ENCODE results near the gene ORMDL2.
A peak's percentile ranks its signal among the peaks of the same experiment; 100 is the strongest.
"Not testable (repeated sequence)": the region's sequence is repeated elsewhere in the genome, so short reads cannot be mapped to it uniquely, and the experiment has no call there.

The ORMDL2 gene

GRCh38 chr12:55816881-55817344 is 928 bp upstream of the ORMDL2 start:
- TF ChIP-seq POLR2A (IDR thresholded peaks at IDR 0.05; ENCODE audit: low read depth, low read length), result no peak
- FAIRE-seq (no peak), DNase-seq (ENCODE audit: insufficient read length, low spot score) (no peak)

DNA sequence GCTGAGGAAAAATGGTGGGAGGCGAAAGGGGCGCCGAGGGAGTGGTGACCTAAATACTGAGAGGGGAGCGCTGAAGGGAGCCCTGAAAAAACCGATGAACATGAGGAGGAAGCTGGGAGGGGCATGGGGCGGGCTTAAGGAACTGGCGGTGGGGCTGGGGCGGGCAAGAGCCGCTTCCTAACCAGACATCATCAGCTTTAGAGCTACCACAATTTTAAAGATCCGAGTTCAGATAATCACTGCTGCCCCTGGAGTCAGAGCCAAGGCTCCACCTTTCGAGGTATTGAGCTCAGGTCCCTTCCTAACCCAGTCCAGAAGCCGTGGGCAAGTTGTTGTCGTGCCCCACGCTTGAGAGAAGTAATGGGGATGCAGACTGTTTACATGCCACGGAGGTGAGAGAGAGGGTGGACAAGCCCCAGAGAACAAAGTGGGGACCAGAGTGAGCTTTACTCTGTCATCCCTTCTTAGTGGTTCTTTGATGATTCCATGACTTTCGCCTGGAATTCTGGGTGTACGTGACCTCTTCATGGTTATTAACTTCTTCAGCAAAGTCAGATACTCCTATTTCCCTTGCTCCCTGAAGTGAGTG is 393 bp downstream of the ORMDL2 start:
- FAIRE-seq, result no peak
- peak; percentile 40 for DNase-seq (ENCODE audit: insufficient read length, low spot score)
- TF ChIP-seq POLR2A (IDR thresholded peaks at IDR 0.05; ENCODE audit: low read depth, low read length), result no peak

- no peak for DNase-seq (ENCODE audit: insufficient read length, low spot score)
- no peak for FAIRE-seq
- TF ChIP-seq POLR2A (IDR thresholded peaks at IDR 0.05; ENCODE audit: low read depth, low read length), result no peak
These were observed 1.0 kb downstream of the ORMDL2 start for GRCh38 chr12:55818886-55819285.

GRCh38 chr12:55820679-55821078 is 2.8 kb downstream of the ORMDL2 start:
- DNase-seq (ENCODE audit: insufficient read length, low spot score), result no peak
- FAIRE-seq, result no peak
- TF ChIP-seq POLR2A (IDR thresholded peaks at IDR 0.05; ENCODE audit: low read depth, low read length), result no peak

GRCh38 chr12:55822228-55822627 is 4.4 kb downstream of the ORMDL2 start:
- FAIRE-seq (no peak), DNase-seq (ENCODE audit: insufficient read length, low spot score) (no peak)
- no peak for TF ChIP-seq POLR2A (IDR thresholded peaks at IDR 0.05; ENCODE audit: low read depth, low read length)

DNA sequence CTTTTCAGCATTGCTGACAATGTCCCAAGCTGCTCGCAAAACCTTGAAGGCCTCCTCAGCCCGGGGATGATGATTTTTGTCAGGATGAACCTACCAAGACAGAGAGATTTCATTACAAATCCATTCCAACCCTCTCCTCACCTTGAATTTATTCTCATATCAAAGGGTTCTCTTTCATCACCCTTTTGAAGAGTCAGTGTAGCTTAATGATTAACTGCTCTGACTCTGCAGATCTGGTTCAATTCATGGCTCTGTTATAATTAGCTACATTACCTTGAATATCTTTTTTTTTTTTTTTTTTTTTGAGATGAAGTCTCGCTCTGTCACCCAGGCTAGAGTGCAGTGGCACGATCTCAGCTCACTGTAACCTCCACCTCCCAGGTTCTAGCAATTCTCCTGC is 5.6 kb downstream of the ORMDL2 start:
- DNase-seq (ENCODE audit: insufficient read length, low spot score) (no peak), FAIRE-seq (no peak)
- TF ChIP-seq POLR2A (IDR thresholded peaks at IDR 0.05; ENCODE audit: low read depth, low read length), result no peak

- FAIRE-seq (no peak), DNase-seq (ENCODE audit: insufficient read length, low spot score) (no peak)
- no peak for TF ChIP-seq POLR2A (IDR thresholded peaks at IDR 0.05; ENCODE audit: low read depth, low read length)
These were observed 6.9 kb downstream of the ORMDL2 start for GRCh38 chr12:55824726-55825125.

DNA sequence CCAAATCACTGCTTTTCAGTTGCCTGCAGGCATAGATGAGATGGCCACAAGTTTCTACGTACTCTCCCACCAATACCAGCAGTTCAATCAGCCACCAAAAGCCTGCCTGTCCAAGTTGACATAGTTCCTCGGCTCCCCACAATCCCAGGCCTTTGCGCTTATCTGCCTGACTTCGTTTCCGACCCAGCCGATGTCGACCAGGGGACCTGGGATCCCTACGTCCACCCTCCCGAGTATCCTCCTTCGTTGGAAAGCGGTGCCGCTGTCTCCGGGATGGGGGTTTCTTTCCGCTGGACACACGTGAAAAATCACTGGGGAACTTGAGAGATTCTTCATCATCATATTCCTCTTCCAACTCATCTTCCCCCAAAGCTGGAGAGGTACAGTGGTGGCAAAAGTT is 10.0 kb downstream of the ORMDL2 start:
- no peak for FAIRE-seq
- no peak for DNase-seq (ENCODE audit: insufficient read length, low spot score)
- TF ChIP-seq POLR2A (IDR thresholded peaks at IDR 0.05; ENCODE audit: low read depth, low read length), result no peak

GRCh38 chr12:55828357-55828756 is 10.5 kb downstream of the ORMDL2 start:
- DNase-seq (ENCODE audit: insufficient read length, low spot score) (no peak), FAIRE-seq (no peak)
- TF ChIP-seq POLR2A (IDR thresholded peaks at IDR 0.05; ENCODE audit: low read depth, low read length), result no peak

DNA sequence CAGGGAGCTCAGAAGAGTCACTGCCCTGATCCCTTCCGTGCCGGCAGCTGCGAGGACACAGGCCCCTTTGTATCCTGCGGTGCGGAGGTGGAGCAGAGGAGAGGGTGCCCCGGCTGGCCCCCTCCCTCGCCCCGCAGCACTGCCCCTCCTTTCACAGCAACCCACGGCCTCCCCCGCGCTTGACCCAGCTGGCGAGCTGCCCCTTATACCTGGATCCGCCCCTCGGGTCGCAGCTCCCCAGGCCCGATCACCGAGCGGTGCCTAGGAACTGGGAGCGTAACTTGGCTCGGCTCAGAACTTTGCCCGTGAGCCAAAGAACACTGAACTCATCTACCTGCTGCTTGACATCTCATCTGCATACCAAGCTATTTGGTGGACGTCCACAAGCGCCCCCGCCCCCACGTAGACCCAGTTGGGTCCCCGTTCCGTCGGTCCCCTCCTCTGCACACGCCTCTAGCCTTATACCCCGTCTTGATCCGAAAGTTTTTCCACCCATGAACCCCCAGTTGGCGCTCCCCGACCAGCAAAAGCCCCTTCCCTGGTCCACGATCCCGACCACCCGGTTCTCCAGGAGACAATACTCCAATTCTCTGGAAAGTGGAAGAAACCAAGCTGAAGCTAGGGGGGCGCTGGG is 12.2 kb downstream of the ORMDL2 start:
- DNase-seq (ENCODE audit: insufficient read length, low spot score), result no peak
- TF ChIP-seq POLR2A (IDR thresholded peaks at IDR 0.05; ENCODE audit: low read depth, low read length), result no peak
- FAIRE-seq, result no peak

- FAIRE-seq (no peak), DNase-seq (ENCODE audit: insufficient read length, low spot score) (no peak)
These were observed 13.0 kb downstream of the ORMDL2 start for GRCh38 chr12:55830601-55831446.

DNA sequence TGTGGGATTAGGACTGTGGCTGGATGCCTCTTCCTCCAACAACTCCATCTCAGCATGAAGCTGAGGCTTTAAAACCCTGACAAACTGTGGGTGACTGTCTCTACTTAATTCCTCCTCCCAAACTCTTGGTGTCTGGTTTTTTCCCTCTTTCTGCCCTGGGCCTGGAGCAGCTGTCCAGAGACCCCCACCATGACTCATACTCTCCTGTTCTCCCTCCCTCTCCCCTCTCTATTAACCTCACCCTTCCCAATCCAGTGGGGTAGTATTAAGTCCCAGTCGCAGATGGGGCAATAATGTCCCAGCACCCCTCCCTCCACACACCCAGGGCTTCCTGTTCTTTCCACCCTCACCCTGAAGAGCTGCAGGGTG is 13.6 kb downstream of the ORMDL2 start:
- TF ChIP-seq POLR2A (IDR thresholded peaks at IDR 0.05; ENCODE audit: low read depth, low read length), result no peak
- DNase-seq (ENCODE audit: insufficient read length, low spot score) (no peak), FAIRE-seq (no peak)

More at GRCh38 chr12:55830601-55831446, 13.0 kb downstream of the ORMDL2 start:
- TF ChIP-seq POLR2A (IDR thresholded peaks at IDR 0.05; ENCODE audit: low read depth, low read length), result no peak

DNA sequence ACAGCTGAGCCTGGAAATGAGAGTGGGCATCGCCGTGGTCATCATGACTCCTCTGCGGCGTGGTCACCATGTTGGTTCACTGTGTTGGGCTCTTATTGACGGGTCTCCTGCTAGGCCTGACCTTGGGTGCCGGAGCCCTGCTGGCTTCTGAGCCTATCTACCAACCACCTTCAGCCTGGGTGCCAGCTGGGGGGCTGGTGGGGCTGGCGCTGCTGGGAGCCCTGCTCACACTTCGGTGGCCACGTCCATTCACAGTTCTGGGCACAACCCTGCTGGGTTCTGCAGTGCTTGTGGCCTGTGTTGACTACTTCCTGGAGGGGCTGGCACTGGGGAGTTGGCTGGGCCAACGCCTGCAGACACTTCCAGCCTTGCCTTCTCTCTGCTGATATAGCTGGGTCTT is 15.2 kb downstream of the ORMDL2 start:
- DNase-seq (ENCODE audit: insufficient read length, low spot score) (no peak), FAIRE-seq (no peak)
- TF ChIP-seq POLR2A (IDR thresholded peaks at IDR 0.05; ENCODE audit: low read depth, low read length), result no peak

DNA sequence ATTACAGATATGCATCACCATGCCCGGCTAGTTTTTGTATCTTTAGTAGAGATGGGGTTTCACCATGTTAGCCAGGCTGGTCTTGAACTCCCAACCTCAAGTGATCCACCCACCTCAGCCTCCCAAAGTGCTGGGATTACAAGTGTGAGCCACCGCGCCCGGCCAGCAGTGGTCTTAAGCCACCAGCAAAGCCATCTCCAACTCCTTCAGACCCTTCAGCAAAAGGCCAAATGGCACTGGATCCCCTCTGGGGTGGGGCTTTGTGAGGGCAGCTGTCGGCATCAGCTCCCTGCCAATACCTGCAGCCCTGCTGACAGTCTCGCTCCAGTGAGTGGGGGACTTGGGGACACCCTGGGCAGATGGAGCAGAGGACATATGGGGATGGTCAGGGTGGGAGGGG is 16.6 kb downstream of the ORMDL2 start:
- not testable (repeated sequence) for DNase-seq (ENCODE audit: insufficient read length, low spot score); FAIRE-seq

- no peak for TF ChIP-seq POLR2A (IDR thresholded peaks at IDR 0.05; ENCODE audit: low read depth, low read length)
- no peak for FAIRE-seq
- DNase-seq (ENCODE audit: insufficient read length, low spot score), result no peak
These were observed 20.5 kb downstream of the ORMDL2 start for GRCh38 chr12:55838361-55838760.
